Amniotic epithelial cell (primary cell): ENCODE data around the gene DNAAF5.

Source experiments
- DNase-seq: peaks from one replicate; pipeline ENCODE4 v3.0.0-alpha.2; 2010; ENCODE audit warnings: low read depth

Gene DNAAF5

DNA sequence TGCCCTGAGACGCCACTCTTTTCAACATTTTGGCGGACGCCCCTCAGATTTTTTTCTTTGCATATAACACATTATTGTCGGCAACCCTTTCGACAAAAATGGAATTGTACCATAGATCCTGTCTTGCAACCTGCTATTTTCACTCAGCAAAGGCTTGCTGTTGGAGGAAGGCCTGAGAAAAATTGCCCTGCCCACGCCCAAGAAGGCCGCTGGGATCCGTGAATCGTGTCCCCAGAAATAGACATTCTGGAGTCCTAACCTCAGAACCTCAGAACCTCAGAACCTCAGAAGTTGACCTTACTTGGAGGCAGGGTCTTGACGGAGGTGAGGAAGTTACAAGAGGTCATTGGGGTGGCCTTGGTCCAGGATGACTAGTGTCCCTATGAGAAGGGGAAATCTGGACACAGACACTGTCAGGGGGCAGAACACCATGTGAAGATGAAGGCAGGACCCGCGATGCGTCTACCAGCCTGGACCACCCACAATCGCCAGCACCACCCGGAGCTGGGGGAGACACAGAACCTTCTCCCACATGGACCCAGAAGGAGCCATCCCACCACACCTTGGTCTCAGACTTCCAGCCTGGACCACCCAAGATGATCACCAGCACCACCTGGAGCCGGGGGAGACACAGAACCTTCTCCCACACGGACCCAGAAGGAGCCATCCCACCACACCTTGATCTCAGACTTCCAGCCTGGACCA is 19.1 kb upstream of the DNAAF5 start:
- no peak for DNase-seq

DNA sequence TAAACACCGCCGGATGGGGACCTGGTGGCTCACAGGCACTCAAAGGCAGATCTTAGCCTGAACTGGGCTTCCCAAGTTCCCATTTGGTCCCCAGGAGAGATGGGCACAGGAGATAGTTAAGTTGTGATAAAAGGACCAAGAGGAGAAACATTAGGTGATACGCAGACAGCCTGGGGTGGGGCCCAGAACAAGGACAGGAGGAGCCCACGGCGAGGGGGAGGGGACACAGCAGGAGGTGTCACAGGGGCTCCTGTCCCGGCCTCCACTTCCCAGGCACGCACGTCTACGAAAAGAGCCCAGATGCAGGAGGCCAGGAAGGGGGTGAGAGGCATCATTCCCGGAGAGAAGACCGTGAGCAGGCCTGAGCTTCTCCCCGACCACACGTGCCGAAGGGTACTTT is 16.3 kb upstream of the DNAAF5 start:
- no peak for DNase-seq

DNA sequence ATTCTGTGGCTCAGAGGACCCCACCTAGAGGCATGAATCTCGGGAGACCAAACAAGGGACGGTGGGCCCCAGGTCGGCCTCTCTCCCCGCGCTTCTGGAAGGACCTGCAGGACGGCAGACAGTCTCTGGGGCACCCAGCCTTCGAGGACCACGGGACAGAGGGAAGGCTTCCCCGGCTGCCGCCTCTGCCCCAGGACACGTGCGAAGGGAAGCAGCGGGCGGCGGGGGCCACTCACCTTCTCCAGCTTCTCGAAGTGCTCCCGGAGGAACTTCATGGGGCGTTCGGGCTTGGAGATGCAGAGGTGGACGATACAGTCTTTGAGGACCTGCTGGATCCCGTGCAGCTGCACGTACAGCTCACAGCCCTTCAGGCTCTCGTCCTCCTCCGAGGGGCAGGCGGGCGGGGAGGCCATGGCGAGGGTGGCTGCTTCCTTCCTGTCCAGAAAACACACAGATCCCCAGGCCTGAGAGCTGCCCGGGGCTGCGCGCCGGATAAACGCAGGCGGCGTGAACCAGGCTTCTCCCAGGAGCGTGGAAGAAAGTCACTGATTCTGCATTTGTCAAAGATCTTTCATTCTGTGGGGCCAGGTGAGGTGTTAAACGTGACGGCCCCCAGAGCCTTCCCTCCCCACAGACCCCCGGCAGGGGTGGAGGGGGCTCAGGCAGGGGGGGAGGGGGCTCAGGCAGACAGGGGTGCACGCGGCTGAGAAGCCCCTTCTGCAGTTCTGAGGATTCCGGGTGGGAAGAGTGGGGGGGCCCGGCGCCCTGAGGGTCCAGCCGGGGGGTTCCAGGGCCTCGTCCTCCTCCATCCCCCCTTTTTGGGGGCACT is 15.2 kb upstream of the DNAAF5 start:
- DNase-seq, result no peak

DNA sequence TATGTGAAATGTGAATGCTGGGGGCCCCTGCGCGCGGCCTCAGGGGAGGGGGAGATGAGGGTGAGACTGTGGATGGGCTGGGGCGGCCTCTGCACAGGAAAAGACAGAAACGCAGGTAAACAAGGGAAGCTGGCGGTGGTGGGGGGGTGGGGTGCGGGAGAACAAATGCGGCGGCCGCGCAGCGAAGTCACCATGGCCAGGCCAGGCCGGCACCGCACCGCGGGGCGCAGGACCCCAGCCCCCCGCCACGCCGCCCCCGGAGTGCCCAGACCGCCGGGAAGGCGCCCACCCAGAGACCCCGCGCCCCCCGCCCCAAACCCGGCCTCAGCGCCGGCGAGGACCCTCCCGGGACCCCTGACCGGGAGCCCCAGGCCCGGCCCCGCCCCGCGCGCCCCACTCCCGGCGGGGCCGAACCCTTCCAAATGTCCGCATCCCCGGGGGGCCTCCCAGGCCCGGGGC is 14.5 kb upstream of the DNAAF5 start:
- DNase-seq, result no peak

DNA sequence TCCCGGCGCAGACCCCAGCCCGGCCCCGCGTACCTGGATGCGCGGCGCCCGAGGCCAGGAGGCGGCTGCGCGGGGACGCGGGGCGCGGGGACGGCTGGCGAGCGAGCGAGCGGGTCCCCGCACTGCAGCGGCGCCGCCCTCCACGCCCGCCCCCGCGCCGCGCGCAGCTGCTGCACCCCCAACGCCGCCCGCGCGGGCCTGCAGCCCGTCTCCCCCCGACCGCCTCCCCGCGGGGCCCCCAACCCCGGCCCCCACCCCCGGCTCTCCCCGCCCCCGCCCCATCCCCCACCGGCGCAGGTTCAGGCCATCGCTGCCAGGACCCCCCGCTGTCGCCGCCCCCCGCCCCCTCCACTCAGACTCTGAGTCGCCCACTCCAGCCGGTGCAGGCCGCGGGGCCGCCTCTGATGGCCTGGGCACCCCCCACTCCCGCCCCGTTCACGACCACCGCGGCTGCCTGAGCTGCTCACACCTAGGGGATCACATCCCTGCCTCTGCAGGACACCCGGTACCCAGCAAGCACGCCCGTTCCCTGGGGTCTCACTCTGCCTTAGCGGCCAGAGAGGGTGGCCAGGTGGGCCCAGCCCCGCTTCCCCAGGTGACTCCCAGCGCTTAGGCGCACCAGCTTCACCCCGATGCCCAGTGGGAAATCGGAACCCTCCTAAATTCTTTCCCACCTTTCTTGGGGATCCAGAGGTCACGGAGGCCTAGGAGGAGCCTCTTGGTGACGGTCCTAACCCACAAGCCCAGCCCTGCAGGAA is 13.9 kb upstream of the DNAAF5 start:
- DNase-seq, result no peak

DNA sequence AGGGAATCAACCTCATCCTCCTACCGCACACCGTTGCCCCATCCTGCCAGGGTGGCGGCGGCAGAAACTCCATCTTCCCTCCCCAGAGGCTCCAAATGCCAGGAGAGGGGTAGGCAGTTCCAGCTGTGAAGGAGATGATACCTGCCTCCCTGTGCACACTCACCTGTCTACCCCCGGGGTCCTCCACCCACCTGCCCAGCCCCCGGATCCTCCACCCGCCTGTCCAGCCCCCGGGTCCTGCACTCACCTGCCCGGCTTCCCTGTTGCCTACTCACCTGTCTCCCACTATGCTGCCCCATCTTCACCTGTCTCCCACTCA is 13.4 kb upstream of the DNAAF5 start:
- no peak for DNase-seq

DNA sequence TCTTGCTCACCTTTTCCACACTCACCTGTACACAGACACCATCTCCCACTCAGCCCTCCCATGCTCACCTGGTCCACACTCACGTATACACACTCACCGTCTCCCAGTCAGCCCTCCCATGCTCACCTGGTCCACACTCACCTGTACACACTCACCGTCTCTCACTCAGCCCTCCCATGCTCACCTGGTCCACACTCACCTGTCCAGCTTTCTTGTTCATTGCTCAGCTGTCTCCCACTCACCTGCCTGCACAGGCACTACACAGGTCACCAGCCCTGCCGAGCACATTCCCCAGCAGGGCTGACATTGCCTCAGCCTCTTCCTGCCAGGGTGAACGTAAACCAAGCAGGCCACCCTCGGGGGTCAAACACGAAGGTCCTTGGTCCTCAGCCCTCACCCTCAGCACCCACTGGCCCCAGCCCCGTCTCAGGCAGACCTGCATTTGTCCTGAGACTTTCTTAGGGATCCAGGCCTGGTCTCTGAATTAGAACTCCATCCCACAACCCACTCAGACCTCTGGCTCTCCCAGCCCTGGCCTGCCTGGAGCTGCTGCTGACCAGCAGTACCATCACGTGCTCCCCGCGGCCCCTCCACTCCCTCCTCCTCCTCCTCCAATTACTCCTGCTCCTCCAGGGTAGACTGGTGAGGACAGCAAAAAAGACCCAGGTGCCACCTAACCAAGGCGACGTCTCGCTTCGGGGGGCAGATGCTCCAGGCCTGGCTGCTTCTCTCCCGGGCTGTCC is 12.8 kb upstream of the DNAAF5 start:
- DNase-seq, result no peak

DNA sequence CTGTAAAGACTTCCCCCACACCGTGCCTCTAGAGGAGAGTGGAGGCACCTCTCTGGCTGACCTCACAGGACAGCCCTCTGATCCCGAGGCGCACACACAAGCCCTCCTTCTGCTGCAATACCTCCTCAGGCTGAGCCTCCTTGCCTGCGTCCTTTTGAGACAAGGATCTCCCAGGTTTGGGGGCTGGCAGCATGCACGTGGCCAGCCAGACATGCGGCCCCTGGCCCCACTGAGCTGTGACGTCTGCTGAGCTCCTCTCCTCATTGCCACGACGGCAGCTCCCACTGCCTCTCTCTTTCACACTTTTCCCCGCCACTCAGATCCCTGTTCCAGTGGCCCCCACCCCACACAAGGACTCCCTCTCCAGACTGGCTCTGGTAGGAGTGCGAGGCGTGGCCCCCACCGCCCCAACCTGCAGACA is 12.2 kb upstream of the DNAAF5 start:
- no peak for DNase-seq

DNA sequence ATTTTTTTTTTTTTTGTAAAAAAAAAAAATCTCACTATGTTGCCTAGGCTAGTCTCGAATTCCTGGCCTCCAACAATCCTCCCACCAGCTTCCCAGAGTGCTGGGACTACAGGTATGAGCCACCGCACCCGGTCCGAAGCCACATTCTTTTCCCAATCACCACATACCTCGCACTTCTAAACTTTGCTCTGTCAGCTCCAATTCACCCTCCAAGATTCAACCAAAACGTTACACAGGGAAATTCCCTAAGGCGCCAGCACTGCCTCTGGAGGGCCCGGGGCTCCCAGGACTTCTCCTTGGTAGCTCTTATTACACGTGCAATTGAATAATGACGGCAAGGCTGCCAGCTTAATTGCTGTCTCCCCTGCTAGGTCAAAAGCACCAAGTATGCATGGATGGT is 10.3 kb upstream of the DNAAF5 start:
- DNase-seq, result no peak

DNA sequence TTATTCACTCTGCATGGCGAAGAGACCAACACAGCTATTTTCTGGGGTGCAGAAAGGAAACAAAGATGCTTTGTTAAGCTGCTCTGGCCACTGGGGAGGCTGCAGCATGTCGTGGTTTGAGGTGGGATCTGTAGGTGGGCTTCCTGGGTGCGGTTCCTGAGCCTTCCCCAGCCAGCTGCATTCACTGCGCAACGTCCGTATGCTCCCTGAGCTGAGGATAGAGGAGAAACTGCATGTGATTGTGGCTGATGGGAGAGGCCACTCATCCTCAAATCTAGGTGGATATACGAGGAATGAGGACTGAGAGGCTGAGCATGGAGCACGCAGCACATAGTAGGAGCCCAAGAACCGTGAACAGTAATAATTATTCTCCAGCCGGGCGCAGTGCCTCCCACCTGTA is 9.9 kb upstream of the DNAAF5 start:
- no peak for DNase-seq

DNA sequence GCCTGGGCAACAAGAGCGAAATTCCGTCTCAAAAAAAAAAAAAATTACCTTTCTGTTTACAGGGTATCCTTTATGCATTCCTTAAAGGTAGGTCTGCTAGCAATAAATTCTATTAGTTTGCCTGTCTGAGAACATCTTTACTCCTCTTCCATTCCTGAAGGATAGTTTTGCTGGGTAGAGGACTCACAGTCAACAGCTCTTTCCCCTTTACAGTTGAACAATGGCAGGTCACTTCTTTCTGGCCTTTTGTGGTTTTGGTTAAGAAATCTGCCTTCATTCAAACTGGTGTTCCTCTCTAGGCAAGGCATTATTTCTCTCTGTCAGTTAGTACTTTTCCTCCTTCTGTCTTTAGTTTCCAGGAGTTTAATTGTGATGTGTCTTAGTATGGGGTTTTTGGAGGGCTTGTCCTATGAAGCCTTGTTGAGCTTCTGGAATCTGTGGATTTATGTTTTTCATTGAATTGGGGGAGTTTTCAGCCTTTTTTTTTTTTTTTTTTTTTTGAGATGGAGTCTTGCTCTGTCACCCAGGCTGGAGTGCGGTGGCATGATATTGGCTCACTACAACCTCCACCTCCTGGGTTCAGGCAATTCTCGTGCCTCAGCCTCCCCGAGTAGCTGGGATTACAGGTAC is 4.8 kb upstream of the DNAAF5 start:
- peak; percentile 51 for DNase-seq

DNA sequence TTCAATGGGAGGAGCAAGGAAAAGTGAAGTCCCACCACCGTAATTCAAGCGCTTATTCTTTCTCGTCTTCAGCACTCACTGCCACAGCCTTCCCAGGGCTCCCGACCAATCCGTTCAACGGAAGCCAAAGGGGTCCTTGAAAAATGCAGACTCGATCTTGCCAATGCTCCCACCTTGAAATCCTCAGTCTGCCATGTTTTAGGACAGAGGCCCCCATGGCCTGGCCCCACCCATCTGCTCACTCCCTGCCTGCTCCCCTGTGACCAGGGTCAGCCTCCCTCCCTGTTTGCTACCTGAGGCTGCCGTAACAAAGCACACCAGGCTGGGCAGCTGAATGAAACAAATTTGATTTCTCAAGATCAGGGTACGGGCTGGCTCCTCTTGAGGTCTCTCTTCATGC is 3.0 kb upstream of the DNAAF5 start:
- DNase-seq, result no peak

DNA sequence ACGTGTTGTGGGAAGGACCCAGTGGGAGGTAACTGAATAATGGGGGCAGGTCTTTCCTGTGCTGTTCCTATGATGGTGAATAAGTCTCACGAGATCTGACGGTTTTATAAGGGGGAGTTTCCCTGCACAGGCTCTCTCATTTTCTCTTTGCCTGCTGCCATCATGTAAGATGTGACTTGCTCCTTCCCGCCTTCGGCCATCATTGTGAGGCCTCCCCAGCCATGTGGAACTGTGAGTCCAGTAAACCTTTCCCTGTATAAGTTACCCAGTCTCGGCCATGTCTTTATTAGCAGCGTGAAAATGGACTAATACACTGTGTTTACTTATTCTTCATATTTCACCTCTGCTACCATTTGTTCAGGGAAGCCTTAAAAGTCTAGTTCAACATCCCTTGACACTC is 2.2 kb upstream of the DNAAF5 start:
- no peak for DNase-seq

DNA sequence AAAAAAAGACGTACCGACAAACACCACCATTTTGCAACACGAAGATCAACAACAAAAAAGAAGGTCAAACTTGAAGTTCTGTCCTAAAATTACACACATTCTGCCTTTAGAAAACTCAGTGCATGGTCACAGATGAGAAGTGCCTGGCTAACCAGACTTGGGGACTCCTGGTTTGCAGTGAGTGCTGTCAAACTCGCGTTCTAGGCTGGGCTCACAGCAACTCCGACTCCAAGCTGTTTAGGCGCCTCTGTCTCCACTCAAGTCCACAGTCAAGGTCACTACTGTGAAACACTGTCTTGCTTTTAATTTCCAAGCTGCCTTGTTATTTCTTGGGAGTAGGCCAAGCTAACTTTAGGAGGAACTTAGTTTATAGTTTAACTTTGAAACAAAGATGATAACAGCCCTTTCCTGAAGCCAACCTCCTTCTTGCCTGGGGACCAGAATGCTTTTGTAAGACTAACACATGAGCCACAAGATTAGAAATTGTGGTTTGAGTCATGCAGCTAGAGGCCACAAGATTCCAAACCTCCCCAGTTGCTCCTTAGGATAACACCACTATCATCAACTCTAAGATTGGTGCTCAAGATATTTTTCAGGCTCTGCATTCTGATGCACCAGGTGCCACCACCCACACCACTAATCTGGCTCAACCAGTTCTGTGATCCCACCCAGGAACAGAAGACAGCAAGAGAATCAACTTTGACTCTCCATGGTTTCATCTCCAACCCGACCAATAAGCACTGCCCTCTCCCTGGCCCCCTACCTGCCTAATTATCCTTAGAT is 1.1 kb upstream of the DNAAF5 start:
- DNase-seq, result peak; percentile 95

DNA sequence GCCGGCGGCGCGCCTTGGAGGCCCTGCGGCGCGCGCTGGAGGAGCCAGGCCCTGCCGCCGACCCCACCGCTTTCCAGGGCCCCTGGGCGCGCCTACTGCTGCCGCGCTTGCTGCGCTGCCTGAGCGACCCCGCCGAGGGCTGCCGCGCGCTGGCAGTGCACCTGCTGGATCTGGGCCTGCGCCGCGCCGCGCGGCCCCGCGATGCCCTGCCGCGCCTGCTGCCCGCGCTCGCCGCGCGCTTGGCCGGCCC is 280 bp downstream of the DNAAF5 start:
- no peak for DNase-seq

DNA sequence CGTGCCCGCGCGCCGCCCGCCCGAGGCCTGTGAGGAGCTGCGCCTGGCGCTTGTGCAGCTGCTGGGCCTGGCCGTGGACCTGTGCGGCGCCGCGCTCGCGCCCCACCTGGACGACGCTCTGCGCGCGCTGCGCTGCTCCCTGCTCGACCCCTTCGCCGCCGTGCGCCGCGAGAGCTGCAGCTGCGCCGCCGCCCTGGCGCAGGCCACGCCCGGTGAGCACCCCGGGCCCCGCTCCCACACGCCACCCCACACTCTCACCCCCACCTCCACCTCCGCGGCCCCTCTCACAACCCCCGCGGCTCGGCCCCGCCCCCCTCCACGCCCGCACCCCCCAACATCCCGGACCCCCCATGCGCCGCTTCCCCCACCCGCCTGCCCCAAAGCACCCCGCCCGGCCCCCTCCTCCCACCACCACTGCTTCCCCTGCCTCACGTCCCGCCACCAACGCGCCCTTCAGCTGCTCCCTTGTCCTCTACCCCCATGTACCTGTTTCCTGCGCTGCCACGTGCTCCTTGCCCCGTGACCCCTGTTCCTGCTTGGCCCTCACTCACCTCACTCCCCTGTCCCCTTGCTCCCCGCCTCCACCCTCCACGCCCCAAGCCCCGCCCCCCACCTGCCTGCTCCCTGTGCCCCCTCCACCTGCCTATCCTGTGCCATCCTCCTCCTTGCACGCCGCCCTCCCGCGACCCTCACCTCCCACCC is 756 bp downstream of the DNAAF5 start, which contains the start of gene PRKAR1B:
PRKAR1B (minus strand) TSS at position 178 of the 702 bp plus-strand sequence. CDS start 15,776 bp downstream, outside the sequence.
- no peak for DNase-seq

DNA sequence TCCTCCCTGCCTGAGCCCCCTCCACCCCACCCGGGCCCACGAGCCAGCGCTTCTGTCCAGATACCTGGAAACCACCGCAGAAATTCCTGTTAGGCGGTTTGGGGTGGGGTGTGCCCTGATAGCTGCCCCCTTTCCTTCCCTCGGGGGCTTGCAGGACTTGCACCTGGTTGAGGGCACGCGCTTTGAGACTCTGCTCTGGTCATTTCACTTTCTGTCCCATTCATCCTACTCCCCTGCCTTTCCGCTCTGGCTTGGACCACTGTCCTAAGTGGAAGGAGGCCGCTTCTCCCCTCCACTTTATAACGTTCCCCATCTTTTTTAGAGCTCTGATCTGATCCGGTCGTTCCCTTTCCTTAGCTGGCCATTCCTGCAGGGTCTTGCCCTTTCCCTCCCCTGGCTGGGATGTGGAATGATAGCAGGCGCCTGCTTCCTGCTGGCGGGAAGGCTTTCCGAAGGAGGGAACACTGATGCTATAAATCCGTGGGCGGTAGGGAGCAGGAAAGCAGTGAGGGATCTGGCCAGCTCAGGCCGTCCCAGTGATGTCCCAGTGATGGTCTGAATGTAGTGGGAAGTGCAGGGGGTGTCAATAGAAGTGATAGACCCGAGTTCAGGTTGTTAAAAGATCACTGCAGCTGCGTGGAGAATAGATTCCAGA is 1.4 kb downstream of the DNAAF5 start:
- no peak for DNase-seq

DNA sequence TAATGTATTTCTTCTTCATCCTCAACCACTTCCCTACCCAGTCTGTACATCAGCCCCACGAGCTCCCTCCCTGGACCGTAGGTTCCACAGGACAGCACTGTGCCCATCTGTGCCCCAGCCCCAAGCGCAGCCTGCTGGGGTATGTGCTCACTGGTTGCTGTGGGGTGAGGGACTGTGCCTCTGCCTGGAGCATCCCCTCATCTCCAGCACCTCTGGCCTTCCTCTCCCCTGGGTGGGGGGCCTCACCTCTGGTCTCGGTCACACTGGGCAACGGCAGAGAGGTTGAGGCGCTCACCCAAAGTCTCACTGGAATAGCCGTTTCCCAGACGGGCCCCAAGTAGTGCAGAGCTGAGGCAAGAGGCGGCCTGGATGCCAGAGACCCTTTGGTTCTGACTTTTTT is 2.1 kb downstream of the DNAAF5 start:
- no peak for DNase-seq

DNA sequence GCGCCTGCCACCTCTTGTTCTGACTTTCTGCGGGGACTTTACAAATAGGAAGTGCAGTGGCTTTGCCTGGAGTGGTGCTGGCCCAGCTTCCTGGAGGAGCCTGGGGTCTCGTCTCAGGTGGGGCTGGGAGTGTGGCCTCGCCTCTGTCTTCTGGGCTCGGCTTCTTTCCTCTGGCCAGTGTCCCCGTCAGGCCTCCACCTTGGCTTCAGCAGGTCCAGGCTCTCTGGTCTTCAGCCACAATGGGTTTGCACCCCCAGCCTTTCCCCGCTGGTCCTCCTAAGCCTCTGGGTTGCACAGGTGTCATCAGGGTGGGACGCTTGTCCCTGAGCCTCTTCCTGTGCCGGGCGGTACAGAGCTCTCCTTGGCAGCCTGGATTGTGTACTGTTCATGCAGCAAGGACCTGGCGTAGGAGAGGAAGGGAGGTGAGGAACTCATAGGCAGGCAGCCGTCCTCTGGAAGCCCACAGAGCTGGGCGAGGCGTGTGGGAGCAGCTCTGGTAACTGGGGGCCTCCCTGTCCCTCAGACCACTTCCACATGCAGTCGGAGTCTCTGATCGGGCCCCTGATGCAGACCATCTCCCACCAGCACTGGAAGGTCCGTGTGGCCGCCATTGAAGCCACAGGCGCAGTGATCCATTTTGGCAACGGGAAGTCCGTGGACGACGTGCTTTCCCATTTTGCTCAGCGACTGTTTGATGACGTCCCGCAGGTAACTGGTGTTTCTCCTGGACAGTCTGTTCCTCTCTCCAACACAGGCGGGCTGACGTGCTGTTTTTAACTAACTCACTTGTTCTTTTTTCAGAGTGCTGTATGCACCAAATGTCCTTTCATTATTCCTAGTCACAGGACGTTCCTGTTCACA is 2.9 kb downstream of the DNAAF5 start:
- DNase-seq, result no peak
